Measurements from ENCODE around the gene PIM2. TPM values are rescaled to one million over a fixed set of nuclear protein-coding genes. Genes with fewer than 3 reads are reported as not detected.

The PIM2 gene
- total and polyA plus RNA-seq, 9 of the 15 experiments (the other 6 are each of a cell fraction or from before 2014, with no cell fraction given), result 67.6 to 191 (median 108) TPM

GRCh38 chrX:48961585-48962091 is 42.8 kb upstream of the PIM2 start (continued):
- TF ChIP-seq YBX1 (IDR thresholded peaks at IDR 0.05) (no peak), CXXC5 (CRISPR knock-in tag; IDR thresholded peaks at IDR 0.05) (0 out of 2 replicates have a peak, but pooled peaks have one; percentile 34), NR2F6 (CRISPR knock-in tag; IDR thresholded peaks at IDR 0.05) (no peak), POLR2A (conservative IDR thresholded peaks at IDR 0.05) (0 out of 2 replicates have a peak, but pooled peaks have one; percentile 34), PRMT5 (CRISPR knock-in tag; IDR thresholded peaks at IDR 0.05) (no peak), NFXL1 (CRISPR knock-in tag; IDR thresholded peaks at IDR 0.05) (no peak), SIN3A (IDR thresholded peaks at IDR 0.05; ENCODE audit: borderline replicate concordance in 2 of 2, control insufficient read depth in 1 of 2, low read depth in 2 of 2, low read length in 2 of 2) (no peak), ZNF764 (CRISPR knock-in tag; IDR thresholded peaks at IDR 0.05; ENCODE audit: low read depth) (no peak), GABPB2 (CRISPR knock-in tag; conservative IDR thresholded peaks at IDR 0.05) (no peak), ZNF699 (CRISPR knock-in tag; IDR thresholded peaks at IDR 0.05; ENCODE audit: insufficient replicate concordance) (no peak), ZNF696 (CRISPR knock-in tag; conservative IDR thresholded peaks at IDR 0.05) (no peak), ZC3H8 (IDR thresholded peaks at IDR 0.05) (no peak), MTA3 (IDR thresholded peaks at IDR 0.05; ENCODE audit: borderline replicate concordance) (0 out of 2 replicates have a peak, but pooled peaks have one; percentile 52), KLF13 (tag; IDR thresholded peaks at IDR 0.05; ENCODE audit: borderline replicate concordance, low read depth) (no peak), POLR3A (IDR thresholded peaks at IDR 0.05; ENCODE audit: borderline replicate concordance, extremely low read depth, insufficient read depth, insufficient read length) (no peak), COPS2 (conservative IDR thresholded peaks at IDR 0.05) (no peak), ILF3 (IDR thresholded peaks at IDR 0.05; ENCODE audit: borderline replicate concordance) (no peak), ZEB2 (IDR thresholded peaks at IDR 0.05) (peak; percentile 34; the same call in 1 of the 2 replicates), CUX1 (CRISPR knock-in tag; IDR thresholded peaks at IDR 0.05) (no peak), ZFP1 (CRISPR knock-in tag; IDR thresholded peaks at IDR 0.05) (no peak), ZNF551 (CRISPR knock-in tag; IDR thresholded peaks at IDR 0.05) (no peak), HNRNPH1 (optimal IDR thresholded peaks at IDR 0.05; ENCODE audit: low read depth, low read length) (no peak)
- TF ChIP-seq, protein P1, sequence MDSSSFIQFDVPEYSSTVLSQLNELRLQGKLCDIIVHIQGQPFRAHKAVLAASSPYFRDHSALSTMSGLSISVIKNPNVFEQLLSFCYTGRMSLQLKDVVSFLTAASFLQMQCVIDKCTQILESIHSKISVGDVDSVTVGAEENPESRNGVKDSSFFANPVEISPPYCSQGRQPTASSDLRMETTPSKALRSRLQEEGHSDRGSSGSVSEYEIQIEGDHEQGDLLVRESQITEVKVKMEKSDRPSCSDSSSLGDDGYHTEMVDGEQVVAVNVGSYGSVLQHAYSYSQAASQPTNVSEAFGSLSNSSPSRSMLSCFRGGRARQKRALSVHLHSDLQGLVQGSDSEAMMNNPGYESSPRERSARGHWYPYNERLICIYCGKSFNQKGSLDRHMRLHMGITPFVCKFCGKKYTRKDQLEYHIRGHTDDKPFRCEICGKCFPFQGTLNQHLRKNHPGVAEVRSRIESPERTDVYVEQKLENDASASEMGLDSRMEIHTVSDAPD (CRISPR knock-in tag; IDR thresholded peaks at IDR 0.05), result no peak
- TF ChIP-seq, protein P2, sequence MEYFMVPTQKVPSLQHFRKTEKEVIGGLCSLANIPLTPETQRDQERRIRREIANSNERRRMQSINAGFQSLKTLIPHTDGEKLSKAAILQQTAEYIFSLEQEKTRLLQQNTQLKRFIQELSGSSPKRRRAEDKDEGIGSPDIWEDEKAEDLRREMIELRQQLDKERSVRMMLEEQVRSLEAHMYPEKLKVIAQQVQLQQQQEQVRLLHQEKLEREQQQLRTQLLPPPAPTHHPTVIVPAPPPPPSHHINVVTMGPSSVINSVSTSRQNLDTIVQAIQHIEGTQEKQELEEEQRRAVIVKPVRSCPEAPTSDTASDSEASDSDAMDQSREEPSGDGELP (CRISPR knock-in tag; IDR thresholded peaks at IDR 0.05; ENCODE audit: borderline replicate concordance), result peak; percentile 81

All from K562 (cell line).